ENCODE measurements around the gene ZCWPW1. TPM values are rescaled to one million over a fixed set of nuclear protein-coding genes. Genes with fewer than 3 reads are reported as not detected.

Gene ZCWPW1
- total RNA-seq, 1 donor from 2014 or later, result 3.2 TPM

DNA sequence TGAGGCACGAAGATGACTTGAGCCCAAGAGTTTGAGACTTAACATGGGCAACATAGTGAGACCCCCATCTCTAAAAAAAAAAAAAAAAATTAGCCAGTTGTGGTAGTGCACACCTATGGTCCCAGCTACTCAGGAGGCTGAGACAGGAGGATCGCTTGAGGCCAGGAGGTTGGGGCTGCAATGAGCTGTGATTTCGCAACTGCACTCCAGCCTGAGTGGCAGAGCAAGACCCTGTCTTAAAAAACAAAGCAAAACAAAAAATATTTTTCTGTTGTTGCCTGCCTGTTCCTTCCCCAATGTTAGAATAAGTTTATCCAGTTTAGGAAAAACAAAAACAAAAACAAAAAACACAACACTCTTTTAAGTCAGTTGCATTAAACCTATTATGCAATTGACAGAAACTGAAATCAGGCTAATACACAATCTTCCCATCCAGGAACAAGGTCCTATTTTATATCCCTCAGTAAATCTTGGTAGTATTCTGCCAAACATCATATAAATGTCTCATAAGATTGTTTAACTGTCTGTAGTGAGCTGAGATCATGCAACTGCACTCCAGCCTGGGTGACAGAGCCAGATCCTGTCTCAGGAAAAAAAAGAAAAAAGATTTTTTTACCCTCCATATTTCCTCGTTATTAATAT lies 50.3 kb downstream of the ZCWPW1 start:
- peak; percentile 6 for DNase-seq (ENCODE audit: low spot score)

DNA sequence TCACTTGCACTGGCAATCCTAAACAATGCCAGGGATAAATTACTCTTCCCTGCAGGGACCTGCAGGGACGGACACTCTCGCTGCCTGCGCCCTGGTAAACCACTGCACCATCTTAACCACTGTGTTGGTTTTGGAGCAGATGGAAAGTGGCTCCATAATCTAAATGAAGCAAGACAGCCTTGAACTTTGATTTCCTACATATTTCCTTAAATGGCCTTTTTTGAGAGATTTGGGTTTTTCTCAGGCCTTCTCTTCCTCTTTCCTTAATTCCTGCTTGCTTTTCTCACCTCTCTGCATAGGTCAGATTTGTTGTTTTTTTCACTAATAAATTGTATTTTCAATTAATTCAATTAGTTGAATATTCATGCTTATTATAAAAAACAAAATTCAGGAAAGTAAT lies 52.4 kb downstream of the ZCWPW1 start:
- DNase-seq (ENCODE audit: low spot score), result no peak

DNA sequence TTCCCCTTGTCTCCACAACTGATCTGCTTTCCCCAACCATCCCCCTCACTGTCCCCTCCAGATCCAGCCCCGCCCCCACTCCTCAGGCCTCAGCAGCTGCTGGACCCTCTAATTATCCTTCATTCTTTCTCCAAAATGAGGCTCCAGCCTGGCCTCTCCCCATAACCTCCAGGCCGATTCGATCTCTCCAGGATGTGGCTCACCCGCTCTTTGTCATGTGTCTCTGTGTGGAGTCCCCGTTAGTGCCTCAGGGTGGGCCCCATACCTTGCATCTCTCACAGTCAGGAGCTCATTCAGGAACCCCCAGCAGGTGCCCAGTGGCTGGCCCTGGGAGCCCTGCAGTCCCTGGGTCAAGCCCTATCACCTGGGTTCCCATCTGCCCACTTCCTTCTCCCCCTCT lies 53.9 kb downstream of the ZCWPW1 start:
- DNase-seq (ENCODE audit: low spot score), result peak; percentile 55

GRCh38 chr7:100373870-100374598 lies 54.5 kb downstream of the ZCWPW1 start:
- peak; percentile 39 for DNase-seq (ENCODE audit: low spot score)

GRCh38 chr7:100373261-100373831 lies 55.2 kb downstream of the ZCWPW1 start, which contains the start of gene PILRA:
Gene PILRA, plus strand, starts transcription at chr7:100373487. Its CDS starts 170 bp downstream, at chr7:100373657.
- DNase-seq (ENCODE audit: low spot score), result peak; percentile 85

- DNase-seq (ENCODE audit: low spot score), result peak; percentile 84
Measured at GRCh38 chr7:100372694-100373093, 55.8 kb downstream of the ZCWPW1 start.

DNA sequence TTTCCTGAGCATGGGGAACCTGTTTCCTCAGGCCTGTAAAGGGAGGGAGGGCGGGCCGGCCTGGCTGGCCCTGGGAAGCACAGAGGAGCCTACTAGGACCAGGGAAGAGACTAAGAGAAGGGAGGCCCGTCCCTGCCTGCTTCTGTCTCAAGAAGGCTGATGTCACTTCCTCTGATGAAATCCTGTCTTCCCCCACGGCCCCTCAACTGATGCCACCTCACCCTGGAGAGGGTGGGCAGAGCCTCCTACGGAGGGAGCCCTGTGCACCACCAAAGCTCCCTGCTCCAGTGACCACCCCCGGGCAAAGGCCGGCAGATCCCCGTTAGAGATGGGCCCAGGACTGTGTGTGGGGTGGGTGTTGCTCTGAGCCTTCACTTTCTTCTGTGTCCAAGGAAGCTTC lies 56.2 kb downstream of the ZCWPW1 start:
- DNase-seq (ENCODE audit: low spot score), result peak; percentile 64

DNA sequence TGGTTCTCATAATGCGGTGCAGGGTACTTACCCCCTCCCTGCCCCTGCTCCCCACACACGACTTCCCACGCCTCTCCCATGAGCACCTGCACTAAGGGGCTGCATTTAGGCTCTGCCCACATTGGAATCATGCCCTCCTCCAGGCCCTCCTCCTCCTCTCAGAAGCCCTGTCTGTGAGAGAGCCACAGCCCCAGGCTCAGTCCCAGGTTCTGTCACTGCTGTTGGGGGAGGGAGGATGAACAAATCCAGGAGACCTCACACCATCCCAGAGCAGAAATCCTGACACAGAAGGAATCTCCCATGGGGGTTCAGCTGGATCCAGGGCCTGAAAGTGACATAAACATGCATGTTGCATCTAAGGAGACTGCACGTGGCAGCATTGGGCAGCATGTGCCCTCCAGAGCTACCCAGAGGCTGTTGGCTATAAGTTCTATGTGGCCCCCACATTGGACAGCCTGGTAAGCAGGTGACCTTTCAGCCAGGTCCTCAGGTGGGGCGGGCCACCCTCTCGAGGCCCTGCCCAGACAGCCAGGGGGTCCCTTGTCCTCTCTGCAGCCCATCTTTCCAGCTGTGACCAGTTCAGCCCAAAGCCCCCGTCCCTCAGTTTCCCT lies 56.8 kb downstream of the ZCWPW1 start:
- DNase-seq (ENCODE audit: low spot score), result peak; percentile 73

DNA sequence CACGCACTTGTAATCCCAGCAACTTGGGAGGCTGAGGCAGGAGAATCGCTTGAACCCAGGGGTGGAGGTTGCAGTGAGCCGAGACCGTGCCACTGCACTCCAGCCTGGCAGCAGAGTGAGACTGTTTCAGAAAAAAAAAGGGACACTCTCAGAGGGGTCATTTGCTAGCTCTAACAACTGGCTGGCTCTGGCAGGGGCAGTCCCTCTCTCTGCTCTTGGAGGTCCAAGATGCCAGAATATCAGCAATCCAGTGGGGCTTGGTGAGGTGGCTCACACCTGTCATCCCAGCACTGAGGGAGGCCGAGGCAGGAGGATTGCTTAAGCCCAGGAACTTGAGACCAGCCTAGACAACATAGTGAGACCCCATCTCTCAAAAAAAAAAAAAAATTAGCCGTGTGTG lies 57.8 kb downstream of the ZCWPW1 start:
- peak; percentile 53 for DNase-seq (ENCODE audit: low spot score)

DNA sequence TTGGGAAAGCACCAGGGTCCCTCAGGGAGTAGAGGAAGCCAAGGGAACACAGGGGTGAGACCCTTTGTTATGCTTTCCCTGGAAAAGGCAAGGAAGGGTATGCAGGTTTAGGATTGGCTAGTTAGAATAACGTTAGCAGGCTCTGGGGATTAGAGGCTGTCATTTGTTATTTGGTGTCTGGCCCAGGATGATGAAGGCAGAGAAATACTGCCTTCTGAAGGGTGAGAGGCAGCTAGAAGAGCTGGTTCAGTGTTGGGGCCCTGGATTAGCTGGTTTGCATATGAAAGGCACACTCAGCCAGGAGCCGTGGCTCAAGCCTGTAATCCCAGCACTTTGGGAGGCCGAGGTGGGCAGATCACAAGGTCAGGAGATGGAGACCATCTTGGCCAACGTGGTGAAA lies 58.2 kb downstream of the ZCWPW1 start:
- DNase-seq (ENCODE audit: low spot score), result no peak

DNA sequence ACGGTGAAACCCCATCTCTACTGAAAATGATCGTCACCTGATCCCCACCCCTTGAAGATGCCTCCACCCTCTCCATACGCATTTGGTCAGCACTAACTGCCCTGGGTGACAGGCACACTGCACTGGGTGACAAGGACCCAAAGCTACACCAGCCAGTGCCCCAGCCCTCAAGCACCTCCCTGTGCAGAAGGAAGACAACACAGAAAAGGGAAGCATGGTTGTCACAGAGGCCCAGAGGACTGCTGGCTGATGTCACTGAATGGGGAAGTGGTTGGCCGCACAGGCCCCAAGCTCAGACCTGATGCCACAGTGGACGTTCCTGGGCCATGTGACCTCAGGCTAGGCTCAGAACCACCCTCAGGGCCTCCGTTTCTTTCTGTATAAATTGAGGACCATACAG lies 59.4 kb downstream of the ZCWPW1 start:
- peak; percentile 84 for DNase-seq (ENCODE audit: low spot score)

- DNase-seq (ENCODE audit: low spot score), result peak; percentile 60
Measured at GRCh38 chr7:100367676-100368613, 60.6 kb downstream of the ZCWPW1 start.

DNA sequence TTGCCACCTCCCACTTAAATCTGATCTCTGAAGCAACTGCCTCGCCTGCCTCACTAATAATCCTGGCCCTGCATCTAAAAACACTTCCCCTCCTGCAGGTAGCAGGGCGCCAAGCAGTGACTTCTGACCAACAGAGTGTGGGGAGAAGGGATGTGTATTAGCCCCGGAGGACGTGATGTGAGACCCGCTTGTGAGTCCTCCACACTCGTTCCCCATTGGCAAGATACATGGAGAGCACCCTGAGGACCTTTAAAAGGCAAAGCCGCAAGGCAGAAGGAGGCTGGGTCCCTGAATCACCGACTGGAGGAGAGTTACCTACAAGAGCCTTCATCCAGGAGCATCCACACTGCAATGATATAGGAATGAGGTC lies 61.3 kb downstream of the ZCWPW1 start:
- no peak for DNase-seq (ENCODE audit: low spot score)

DNA sequence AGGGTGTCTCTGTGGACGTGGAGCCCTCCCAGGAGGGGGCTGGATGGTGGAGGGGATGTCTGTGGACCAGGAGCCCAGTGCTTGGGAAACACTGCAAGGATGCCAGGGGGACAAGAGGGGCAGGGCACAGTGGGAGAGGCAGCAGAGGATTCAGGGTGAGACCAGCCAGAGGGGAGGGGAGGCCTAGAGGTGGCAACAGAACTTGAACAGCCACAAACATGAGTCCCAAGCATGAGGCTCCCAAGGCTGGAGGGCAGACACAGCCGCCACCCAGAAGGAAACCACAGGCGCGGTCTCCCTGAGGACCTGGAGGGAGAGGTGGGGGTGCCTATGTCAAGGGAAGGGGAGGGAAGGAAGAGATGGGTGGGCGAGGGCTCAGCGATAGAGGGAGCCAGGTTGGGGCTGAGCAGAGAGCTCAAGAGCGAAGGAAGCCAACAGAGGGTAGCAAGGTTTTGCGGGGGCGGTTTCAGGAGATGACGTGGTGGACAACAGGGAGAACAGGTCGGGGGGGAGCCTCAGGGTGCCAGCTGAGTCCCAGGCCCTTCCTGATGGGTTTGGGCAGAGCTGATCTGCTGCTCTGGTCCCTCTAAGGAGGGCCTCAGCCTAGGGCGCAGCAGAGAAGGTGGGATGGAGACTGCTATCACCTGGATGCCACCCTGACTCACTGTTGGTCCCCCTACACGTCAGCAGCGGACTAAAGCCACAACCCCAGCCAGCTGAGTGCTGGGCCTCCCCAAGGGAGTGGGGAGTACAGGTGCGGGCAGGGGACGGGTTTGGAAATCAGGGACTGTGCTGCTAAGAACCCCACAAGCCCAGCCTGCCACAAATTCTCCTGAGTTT lies 61.9 kb downstream of the ZCWPW1 start:
- peak; percentile 81 for DNase-seq (ENCODE audit: low spot score)

DNA sequence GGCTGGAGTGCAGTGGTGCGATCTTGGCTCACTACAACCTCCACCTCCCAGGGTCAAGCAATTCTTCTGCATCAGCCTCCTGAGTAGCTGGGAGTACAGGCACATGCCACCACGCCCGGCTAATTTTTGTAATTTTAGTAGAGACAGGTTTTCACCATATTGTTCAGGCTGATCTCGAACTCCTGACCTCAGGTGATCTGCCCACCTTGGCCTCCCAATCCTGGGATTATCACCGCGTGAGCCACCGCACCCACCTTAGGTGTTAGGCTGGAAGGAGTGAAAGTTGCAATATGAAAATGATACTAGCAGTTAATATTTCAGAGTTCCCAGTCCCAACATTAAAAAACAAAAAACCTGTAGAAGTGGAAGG lies 62.5 kb downstream of the ZCWPW1 start:
- DNase-seq (ENCODE audit: low spot score), result peak; percentile 76

- DNase-seq (ENCODE audit: low spot score), result no peak
Measured at GRCh38 chr7:100364480-100364879, 64.0 kb downstream of the ZCWPW1 start.

DNA sequence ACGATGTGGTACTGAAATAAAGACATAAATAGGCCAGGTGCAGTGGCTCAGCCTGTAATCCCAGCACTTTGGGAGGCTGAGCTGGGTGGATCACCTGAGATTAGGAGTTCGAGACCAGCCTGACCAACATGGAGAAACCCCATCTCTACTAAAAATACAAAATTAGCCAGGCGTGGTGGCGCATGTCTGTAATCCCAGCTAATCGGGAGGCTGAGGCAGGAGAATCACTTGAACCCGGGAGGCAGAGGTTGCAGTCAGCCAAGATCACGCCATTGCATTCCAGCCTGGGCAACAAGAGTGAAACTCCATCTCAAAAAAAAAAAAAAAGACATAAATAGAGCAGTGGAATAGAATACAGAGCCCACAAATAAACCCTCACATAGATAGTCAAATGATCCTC lies 64.7 kb downstream of the ZCWPW1 start:
- peak; percentile 51 for DNase-seq (ENCODE audit: low spot score)

DNA sequence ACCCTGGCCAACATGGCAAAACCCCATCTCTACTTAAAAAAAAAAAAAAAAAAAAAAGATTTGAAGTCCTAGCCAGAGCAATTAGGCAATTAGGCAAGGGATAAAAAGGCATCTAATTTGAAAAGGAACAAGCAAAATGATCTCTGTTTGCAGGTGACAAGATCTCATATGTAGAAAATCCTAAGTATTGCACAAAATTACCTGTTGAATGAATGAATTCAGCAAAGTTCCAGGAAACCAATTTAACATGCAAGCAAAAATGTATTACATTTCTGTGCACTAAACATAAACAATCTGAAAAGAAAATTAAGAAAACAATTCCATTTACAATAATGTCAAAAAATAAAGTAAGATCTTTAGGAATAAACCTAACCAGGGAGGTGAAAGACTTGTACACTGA lies 65.4 kb downstream of the ZCWPW1 start:
- no peak for DNase-seq (ENCODE audit: low spot score)

DNA sequence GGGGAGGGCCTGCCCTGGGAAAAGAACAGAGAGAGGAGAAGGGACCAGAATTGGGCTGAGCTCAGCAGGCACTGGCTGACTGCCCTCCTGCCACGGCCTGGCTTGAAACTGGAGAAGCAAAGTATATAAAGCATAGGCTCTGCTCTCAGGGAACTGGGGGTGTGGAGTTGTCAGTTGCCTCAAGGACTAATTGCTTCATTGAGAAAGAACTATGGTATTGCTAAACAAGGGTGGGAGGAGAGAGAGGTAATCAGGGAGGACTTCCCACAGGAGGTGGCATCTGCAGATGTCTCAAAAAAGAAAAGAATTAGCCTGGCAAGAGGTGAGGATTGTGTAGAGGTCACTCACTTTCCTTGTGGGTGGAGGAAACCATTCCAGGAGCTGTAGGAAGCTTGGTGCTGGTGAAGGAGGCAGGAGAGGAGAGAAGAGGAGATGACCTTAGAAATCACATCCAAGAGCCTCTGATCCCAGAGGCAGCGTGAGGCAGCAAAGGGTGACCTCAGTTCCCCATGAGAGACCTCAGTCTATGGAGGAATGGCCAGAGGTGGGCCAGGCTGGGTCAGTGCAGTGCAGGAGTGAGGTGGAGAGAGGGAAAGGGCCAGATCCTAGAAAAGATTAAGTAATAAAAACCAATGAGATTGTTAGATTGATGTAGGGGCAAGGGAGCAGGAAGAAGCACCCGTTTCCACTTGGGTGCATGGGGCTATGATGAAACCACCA lies 68.2 kb downstream of the ZCWPW1 start:
- no peak for DNase-seq (ENCODE audit: low spot score)

GRCh38 chr7:100358857-100359212 lies 69.7 kb downstream of the ZCWPW1 start:
- no peak for DNase-seq (ENCODE audit: low spot score)

All from mesenteric fat pad (tissue), 1 donor.